Neural cell (in vitro differentiated cells): ENCODE measurements around the gene ZNF761.

Experiments used
- TF ChIP-seq, protein P1 (sequence below): fragments of 450-650 bp; IDR thresholded peaks from 2 replicates; pipeline ENCODE4 v1.5.1; 2014; ENCODE audit warnings: antibody characterized with exemption, mild to moderate bottlenecking, moderate library complexity; ENCODE audit not compliant: poor library complexity, severe bottlenecking
- TF ChIP-seq, protein P2 (sequence below): IDR thresholded peaks from 2 replicates; pipeline ENCODE4 v1.6.1; 2012; ENCODE audit warnings: borderline replicate concordance

DNA sequence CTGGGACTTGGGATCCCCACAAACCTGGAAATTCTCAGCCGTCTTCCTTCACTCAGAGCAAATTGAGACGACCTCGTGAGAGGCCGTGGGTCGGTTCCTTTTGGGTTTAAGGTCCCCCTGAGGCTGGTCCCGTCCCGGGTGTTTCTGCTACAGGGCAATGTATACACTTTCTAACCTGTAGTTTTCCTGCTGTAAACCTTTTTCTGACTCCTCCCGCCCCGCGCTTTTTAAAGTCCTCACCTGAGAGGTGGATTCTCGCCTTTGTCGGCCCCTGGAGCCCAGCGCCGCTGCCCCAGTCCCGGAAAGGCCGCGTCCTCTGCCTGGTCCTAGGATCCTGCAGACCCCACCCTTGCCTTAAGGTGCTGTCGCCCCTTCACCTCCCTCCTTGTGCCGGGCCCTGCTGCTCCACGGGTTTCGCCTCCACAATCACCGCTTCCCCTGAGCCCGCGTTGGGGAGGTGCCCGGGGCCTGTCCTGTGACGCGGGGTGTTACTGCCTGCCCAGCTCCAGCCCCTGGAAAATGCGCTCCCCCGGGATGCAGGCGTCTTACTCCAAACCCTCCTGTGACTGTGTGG, 391 bp downstream of the ZNF761 start:
- TF ChIP-seq, protein P1, sequence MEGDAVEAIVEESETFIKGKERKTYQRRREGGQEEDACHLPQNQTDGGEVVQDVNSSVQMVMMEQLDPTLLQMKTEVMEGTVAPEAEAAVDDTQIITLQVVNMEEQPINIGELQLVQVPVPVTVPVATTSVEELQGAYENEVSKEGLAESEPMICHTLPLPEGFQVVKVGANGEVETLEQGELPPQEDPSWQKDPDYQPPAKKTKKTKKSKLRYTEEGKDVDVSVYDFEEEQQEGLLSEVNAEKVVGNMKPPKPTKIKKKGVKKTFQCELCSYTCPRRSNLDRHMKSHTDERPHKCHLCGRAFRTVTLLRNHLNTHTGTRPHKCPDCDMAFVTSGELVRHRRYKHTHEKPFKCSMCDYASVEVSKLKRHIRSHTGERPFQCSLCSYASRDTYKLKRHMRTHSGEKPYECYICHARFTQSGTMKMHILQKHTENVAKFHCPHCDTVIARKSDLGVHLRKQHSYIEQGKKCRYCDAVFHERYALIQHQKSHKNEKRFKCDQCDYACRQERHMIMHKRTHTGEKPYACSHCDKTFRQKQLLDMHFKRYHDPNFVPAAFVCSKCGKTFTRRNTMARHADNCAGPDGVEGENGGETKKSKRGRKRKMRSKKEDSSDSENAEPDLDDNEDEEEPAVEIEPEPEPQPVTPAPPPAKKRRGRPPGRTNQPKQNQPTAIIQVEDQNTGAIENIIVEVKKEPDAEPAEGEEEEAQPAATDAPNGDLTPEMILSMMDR: no peak
- TF ChIP-seq, protein P2, sequence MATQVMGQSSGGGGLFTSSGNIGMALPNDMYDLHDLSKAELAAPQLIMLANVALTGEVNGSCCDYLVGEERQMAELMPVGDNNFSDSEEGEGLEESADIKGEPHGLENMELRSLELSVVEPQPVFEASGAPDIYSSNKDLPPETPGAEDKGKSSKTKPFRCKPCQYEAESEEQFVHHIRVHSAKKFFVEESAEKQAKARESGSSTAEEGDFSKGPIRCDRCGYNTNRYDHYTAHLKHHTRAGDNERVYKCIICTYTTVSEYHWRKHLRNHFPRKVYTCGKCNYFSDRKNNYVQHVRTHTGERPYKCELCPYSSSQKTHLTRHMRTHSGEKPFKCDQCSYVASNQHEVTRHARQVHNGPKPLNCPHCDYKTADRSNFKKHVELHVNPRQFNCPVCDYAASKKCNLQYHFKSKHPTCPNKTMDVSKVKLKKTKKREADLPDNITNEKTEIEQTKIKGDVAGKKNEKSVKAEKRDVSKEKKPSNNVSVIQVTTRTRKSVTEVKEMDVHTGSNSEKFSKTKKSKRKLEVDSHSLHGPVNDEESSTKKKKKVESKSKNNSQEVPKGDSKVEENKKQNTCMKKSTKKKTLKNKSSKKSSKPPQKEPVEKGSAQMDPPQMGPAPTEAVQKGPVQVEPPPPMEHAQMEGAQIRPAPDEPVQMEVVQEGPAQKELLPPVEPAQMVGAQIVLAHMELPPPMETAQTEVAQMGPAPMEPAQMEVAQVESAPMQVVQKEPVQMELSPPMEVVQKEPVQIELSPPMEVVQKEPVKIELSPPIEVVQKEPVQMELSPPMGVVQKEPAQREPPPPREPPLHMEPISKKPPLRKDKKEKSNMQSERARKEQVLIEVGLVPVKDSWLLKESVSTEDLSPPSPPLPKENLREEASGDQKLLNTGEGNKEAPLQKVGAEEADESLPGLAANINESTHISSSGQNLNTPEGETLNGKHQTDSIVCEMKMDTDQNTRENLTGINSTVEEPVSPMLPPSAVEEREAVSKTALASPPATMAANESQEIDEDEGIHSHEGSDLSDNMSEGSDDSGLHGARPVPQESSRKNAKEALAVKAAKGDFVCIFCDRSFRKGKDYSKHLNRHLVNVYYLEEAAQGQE: no peak
